NCI-H2171 treated with DMSO at 0.1 percent for 48 hours (cell line): ENCODE measurements around the gene PRR15L.
A peak's percentile ranks its signal among the peaks of the same experiment; 100 is the strongest.
"Not testable (repeated sequence)": the region's sequence is repeated elsewhere in the genome, so short reads cannot be mapped to it uniquely, and the experiment has no call there.

Source experiments
- DNase-seq: peaks from one replicate; lab custom pipeline; 2025; lab: John Stamatoyannopoulos, UW

The PRR15L gene

GRCh38 chr17:47957591-47958490, at the start of gene PRR15L:
Gene PRR15L (minus strand): TSS chr17:47957883. CDS start chr17:47953234, 4,649 bp downstream.
- peak; percentile 95 for DNase-seq

- no peak for DNase-seq
Measured at GRCh38 chr17:48006936-48007709, 49.4 kb upstream of the PRR15L start.

- no peak for DNase-seq
Measured at GRCh38 chr17:48004983-48005382, 47.3 kb upstream of the PRR15L start.

- peak; percentile 99 for DNase-seq
Measured at GRCh38 chr17:48003417-48004151, 45.9 kb upstream of the PRR15L start.

GRCh38 chr17:48002916-48003416, 45.3 kb upstream of the PRR15L start:
- DNase-seq, result peak; percentile 86

- DNase-seq, result peak; percentile 54
Measured at GRCh38 chr17:48002266-48002915, 44.7 kb upstream of the PRR15L start.

- not testable (repeated sequence) for DNase-seq
Measured at GRCh38 chr17:48001657-48002056, 44.0 kb upstream of the PRR15L start.

- no peak for DNase-seq
Measured at GRCh38 chr17:48001197-48001596, 43.5 kb upstream of the PRR15L start.

- no peak for DNase-seq
Measured at GRCh38 chr17:47999582-47999981, 41.9 kb upstream of the PRR15L start.

- no peak for DNase-seq
Measured at GRCh38 chr17:47998044-47998443, 40.4 kb upstream of the PRR15L start.

GRCh38 chr17:47997586-47997985, 39.9 kb upstream of the PRR15L start:
- no peak for DNase-seq

- no peak for DNase-seq
Measured at GRCh38 chr17:47996201-47996600, 38.5 kb upstream of the PRR15L start.

- no peak for DNase-seq
Measured at GRCh38 chr17:47995241-47995935, 37.7 kb upstream of the PRR15L start.

- DNase-seq, result no peak
Measured at GRCh38 chr17:47994724-47995123, 37.0 kb upstream of the PRR15L start.

GRCh38 chr17:47993964-47994363, 36.3 kb upstream of the PRR15L start:
- DNase-seq, result peak; percentile 13

GRCh38 chr17:47993031-47993564, 35.4 kb upstream of the PRR15L start:
- DNase-seq, result no peak

- DNase-seq, result no peak
Measured at GRCh38 chr17:47992216-47992615, 34.5 kb upstream of the PRR15L start.

- DNase-seq, result no peak
Measured at GRCh38 chr17:47990962-47991731, 33.5 kb upstream of the PRR15L start.

- DNase-seq, result no peak
Measured at GRCh38 chr17:47989700-47990099, 32.0 kb upstream of the PRR15L start.

GRCh38 chr17:47989159-47989558, 31.5 kb upstream of the PRR15L start:
- no peak for DNase-seq
